CD8-positive, alpha-beta memory T cell (primary cell): ENCODE results near the gene MEMO1. TPM values are rescaled to one million over a fixed set of nuclear protein-coding genes. Genes with fewer than 3 reads are reported as not detected.
A peak's percentile ranks its signal among the peaks of the same experiment; 100 is the strongest.
"Not testable (repeated sequence)": the region's sequence is repeated elsewhere in the genome, so short reads cannot be mapped to it uniquely, and the experiment has no call there.

ENCODE experiments used
- CTCF ChIA-PET: fragments of 350-600 bp; sonication (Branson Sonifier 250); formaldehyde crosslinking; loops from one replicate; lab custom pipeline; 2021; ENCODE audit warnings: antibody characterized with exemption; lab: Charles Lee
- POLR2A ChIA-PET: fragments of 350-600 bp; sonication (Branson Sonifier 250); formaldehyde crosslinking; loops from one replicate; lab custom pipeline; 2021; ENCODE audit warnings: antibody characterized with exemption; lab: Charles Lee
- DNase-seq, 5 donors: peaks; one replicate each; pipeline versions ENCODE4 v3.0.0 to v3.0.0-alpha.2; 2020 to 2022; ENCODE audit warnings: mixed read lengths in 1 of 5
- H3K27ac ChIP-seq: one replicate; pipeline ENCODE4 v1.7.0; 2013; ENCODE audit warnings: low read depth, mild to moderate bottlenecking, low read length, moderate library complexity
- H3K27me3 ChIP-seq: 2 replicates; pipeline ENCODE4 v1.7.0; 2013; ENCODE audit warnings: low read length, mild to moderate bottlenecking; ENCODE audit not compliant: insufficient read depth, poor library complexity, severe bottlenecking
- H3K36me3 ChIP-seq: 2 replicates; pipeline ENCODE4 v1.7.0; 2013; ENCODE audit warnings: mild to moderate bottlenecking, low read length, moderate library complexity; ENCODE audit not compliant: insufficient read depth
- H3K4me1 ChIP-seq: 2 replicates; pipeline ENCODE4 v1.7.0; 2013; ENCODE audit warnings: mild to moderate bottlenecking, low read length, moderate library complexity; ENCODE audit not compliant: insufficient read depth
- H3K4me3 ChIP-seq: 2 replicates; pipeline ENCODE4 v1.7.0; 2013; ENCODE audit warnings: mild to moderate bottlenecking, low read length
- H3K9me3 ChIP-seq: 2 replicates; pipeline ENCODE4 v1.7.0; 2013; ENCODE audit warnings: mild to moderate bottlenecking, low read length
- H3K27ac Mint-ChIP-seq, 8 donors: one replicate each; pipeline ENCODE4 v1.8.0; 2020 to 2021; ENCODE audit warnings: mixed read lengths in 8 of 8, mild to moderate bottlenecking in 6 of 8, inconsistent platforms in 3 of 8, moderate library complexity in 3 of 8
- H3K27me3 Mint-ChIP-seq, 2 donors: one replicate each; pipeline ENCODE4 v1.8.0; 2020 to 2021; ENCODE audit warnings: mixed read lengths in 2 of 2, mild to moderate bottlenecking in 1 of 2, moderate library complexity in 1 of 2
- H3K36me3 Mint-ChIP-seq, 3 donors: one replicate each; pipeline ENCODE4 v1.8.0; 2020 to 2021; ENCODE audit warnings: mixed read lengths in 3 of 3, inconsistent platforms in 1 of 3, mild to moderate bottlenecking in 1 of 3
- H3K4me1 Mint-ChIP-seq, 3 donors: one replicate each; pipeline ENCODE4 v1.8.0; 2020 to 2021; ENCODE audit warnings: mixed read lengths in 3 of 3, inconsistent platforms in 1 of 3, mild to moderate bottlenecking in 1 of 3
- H3K4me3 Mint-ChIP-seq, 7 donors: one replicate each; pipeline ENCODE4 v1.8.0; 2020 to 2021; ENCODE audit warnings: mixed read lengths in 7 of 7, mild to moderate bottlenecking in 6 of 7, moderate library complexity in 4 of 7, inconsistent platforms in 2 of 7
- H3K9me3 Mint-ChIP-seq, 5 donors: one replicate each; pipeline ENCODE4 v1.8.0; 2020 to 2022; ENCODE audit warnings: mixed read lengths in 5 of 5, mild to moderate bottlenecking in 3 of 5, moderate library complexity in 2 of 5, inconsistent platforms in 1 of 5
- polyA plus RNA-seq: library from polyadenylated mRNA; unstranded; fragments of 300-500 nt; fragmentation: Illumina TruSeq; gene quantifications from one replicate; pipeline ENCODE4 v1.2.3, GENCODE V29; 2021
- total RNA-seq, 2 experiments: library from RNA; stranded (reverse); gene quantifications; one replicate each; pipeline ENCODE4 v1.2.3, GENCODE V29; 2021

Gene MEMO1
- total and polyA plus RNA-seq, 3 experiments from 2014 or later = 27.7 to 78.6 (median 73.8) TPM

DNA sequence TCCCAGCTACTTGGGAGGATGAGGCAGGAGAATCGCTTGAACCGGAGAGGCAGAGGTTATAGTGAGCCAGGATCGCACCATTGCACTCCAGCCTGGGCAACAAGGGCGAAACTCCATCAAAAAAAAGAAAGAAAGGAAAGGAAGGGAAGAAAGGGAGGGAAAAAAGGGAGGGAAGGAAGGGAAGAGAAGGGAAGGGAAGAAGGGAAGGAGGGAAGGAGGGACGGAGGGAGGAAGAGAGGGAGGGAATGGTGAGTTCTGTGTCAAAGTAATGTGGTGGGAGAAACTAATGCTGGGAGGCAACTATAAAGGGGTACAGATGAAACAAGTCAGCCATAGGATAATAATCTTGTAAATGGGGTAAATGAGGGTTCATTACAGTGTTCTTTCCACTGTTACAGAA is 45.7 kb downstream of the MEMO1 start:
- Histone ChIP-seq H3K27me3 (no peaks in the 10 kb centered on the region), H3K36me3 (no peaks in the 10 kb centered on the region), H3K27ac (no peak overlapping the region), H3K4me3 (no peak overlapping the region), H3K4me1 (peaks cover 10% of the 10 kb centered on the region), H3K9me3 (no peaks in the 10 kb centered on the region)
- Mint-ChIP-seq H3K9me3 (no peaks in the 10 kb centered on the region), H3K27ac (no peak overlapping the region), H3K4me3 (no peak overlapping the region), H3K4me1 (peaks cover 26 to 41% (median 41%) of the 10 kb centered on the region in 3 donors), H3K27me3 (no peaks in the 10 kb centered on the region), H3K36me3 (peaks cover 0 to 12% (median 6%) of the 10 kb centered on the region in 3 donors)
- CTCF ChIA-PET = no interaction called here
- DNase-seq = no peak
- POLR2A ChIA-PET = no interaction called here

DNA sequence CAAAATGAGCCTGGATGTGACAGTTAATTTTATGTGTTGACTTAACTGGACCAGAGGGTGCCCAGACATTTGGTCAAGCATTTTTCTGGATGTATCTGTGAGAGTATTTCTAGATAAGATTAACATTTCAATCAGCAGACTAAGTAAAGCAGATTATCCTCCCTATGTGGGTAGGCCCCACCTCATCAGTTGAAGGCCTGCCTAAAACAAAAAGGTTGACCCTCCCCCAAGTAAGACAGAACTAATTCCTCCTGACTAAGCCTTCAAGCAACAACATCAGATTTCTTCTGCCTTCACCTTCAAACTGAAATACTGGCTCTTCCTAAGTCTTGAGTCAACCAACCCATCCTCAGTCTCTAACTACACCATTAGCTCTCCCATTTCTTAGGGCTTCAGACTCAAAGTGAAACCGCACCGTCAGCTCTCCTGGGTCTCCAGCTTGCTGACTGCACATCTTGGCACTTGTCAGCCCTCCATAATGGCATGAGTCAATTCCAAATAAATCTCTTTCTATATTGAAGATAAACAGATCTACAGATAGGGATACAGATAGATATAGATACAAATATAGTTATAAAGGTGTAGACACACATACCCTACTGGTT is 47.9 kb downstream of the MEMO1 start:
- Mint-ChIP-seq H3K4me3 (no peak overlapping the region), H3K9me3 (no peaks in the 10 kb centered on the region), H3K36me3 (peaks cover 0 to 10% (median 6%) of the 10 kb centered on the region in 3 donors), H3K4me1 (peaks cover 44 to 61% (median 53%) of the 10 kb centered on the region in 3 donors), H3K27ac (peak overlapping the region in 2 of 8 donors; percentile 24 to 35), H3K27me3 (no peaks in the 10 kb centered on the region)
- Histone ChIP-seq H3K27ac (no peak overlapping the region), H3K27me3 (no peaks in the 10 kb centered on the region), H3K4me3 (no peak overlapping the region), H3K9me3 (no peaks in the 10 kb centered on the region), H3K4me1 (peaks cover 23% of the 10 kb centered on the region), H3K36me3 (no peaks in the 10 kb centered on the region)
- ChIA-PET POLR2A (interaction anchor here (0.6 kb wide), 1 partner anchor 51 kb away, joined by 3 read pairs; no protein-coding TSS in a partner anchor), CTCF (no interaction called here)
- DNase-seq = no peak

GRCh38 chr2:31958140-31958717 is 52.6 kb downstream of the MEMO1 start:
- Mint-ChIP-seq H3K4me1 (peaks cover 50 to 60% (median 54%) of the 10 kb centered on the region in 3 donors), H3K9me3 (no peaks in the 10 kb centered on the region), H3K36me3 (peaks cover 0 to 18% (median 5%) of the 10 kb centered on the region in 3 donors), H3K27ac (peak overlapping the region; percentile 12 to 83 (median 64)), H3K4me3 (peak overlapping the region in 5 of 7 donors; percentile 3 to 55 (median 42)), H3K27me3 (no peaks in the 10 kb centered on the region)
- ChIA-PET CTCF (no interaction called here), POLR2A (no interaction called here)
- no peak overlapping the region for H3K4me3 ChIP-seq
- no peaks in the 10 kb centered on the region for H3K27me3 ChIP-seq
- no peaks in the 10 kb centered on the region for H3K36me3 ChIP-seq
- DNase-seq = no peak
- H3K27ac ChIP-seq = no peak overlapping the region
- peaks cover 23% of the 10 kb centered on the region for H3K4me1 ChIP-seq
- no peaks in the 10 kb centered on the region for H3K9me3 ChIP-seq

DNA sequence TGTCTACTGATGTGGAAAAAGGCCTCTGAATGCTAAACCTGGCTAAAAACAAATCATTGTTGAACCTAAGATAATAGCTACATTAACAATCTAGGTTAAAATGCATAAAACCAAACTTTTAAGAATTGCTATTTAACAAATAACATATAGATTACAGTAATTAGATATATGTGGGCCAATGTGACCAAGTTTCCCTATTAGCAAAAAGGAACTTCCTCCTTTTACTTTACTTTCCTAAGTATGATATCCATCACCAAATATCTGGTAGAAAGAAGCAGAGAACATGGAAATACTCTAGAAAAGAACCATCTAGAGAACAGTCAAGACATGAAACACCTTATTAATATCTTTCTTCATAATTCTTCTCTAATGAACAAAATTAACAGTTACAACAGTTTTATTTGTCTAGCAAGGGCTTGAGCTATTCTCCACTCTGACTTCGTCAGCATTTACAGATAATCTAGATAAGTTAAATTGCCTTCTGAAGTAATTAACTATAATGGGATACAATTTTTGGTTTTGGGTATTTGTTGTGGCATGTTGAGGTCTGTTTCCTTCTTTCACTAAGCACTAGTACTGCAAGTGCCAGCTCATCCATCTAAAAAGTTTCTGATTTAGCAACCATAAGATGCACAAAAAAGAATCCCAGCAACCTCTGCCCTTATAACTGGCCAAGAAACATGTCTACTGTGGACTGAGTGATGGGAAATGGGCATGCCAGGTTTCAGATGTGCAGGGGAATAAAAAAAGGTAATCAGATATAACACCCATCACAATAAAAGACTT is 53.3 kb downstream of the MEMO1 start:
- H3K27me3 ChIP-seq = no peaks in the 10 kb centered on the region
- Mint-ChIP-seq H3K9me3 (no peaks in the 10 kb centered on the region), H3K4me3 (peak overlapping the region in 4 of 7 donors; percentile 27 to 55 (median 35)), H3K4me1 (peaks cover 44 to 54% (median 48%) of the 10 kb centered on the region in 3 donors), H3K36me3 (peaks cover 0 to 18% (median 0%) of the 10 kb centered on the region in 3 donors), H3K27ac (peak overlapping the region; percentile 16 to 83 (median 66)), H3K27me3 (no peaks in the 10 kb centered on the region)
- H3K9me3 ChIP-seq = no peaks in the 10 kb centered on the region
- POLR2A ChIA-PET = no interaction called here
- H3K4me3 ChIP-seq = no peak overlapping the region
- H3K27ac ChIP-seq = no peak overlapping the region
- H3K36me3 ChIP-seq = no peaks in the 10 kb centered on the region
- DNase-seq = no peak
- peaks cover 20% of the 10 kb centered on the region for H3K4me1 ChIP-seq
- CTCF ChIA-PET = no interaction called here

GRCh38 chr2:31956934-31957333 is 53.9 kb downstream of the MEMO1 start:
- H3K4me1 ChIP-seq = peaks cover 14% of the 10 kb centered on the region
- CTCF ChIA-PET, H3K4me3 ChIP-seq, POLR2A ChIA-PET, DNase-seq, H3K27me3 Mint-ChIP-seq, H3K27me3 ChIP-seq, H3K36me3 ChIP-seq, H3K27ac ChIP-seq, H3K9me3 ChIP-seq, H3K9me3 Mint-ChIP-seq: not testable (repeated sequence)
- Mint-ChIP-seq H3K4me1 (peaks cover 40 to 48% (median 46%) of the 10 kb centered on the region in 3 donors), H3K4me3 (peak overlapping the region in 4 of 7 donors; percentile 1 to 57 (median 7)), H3K27ac (peak overlapping the region in 4 of 8 donors; percentile 48 to 82 (median 56)), H3K36me3 (peaks cover 0 to 18% (median 0%) of the 10 kb centered on the region in 3 donors)

DNA sequence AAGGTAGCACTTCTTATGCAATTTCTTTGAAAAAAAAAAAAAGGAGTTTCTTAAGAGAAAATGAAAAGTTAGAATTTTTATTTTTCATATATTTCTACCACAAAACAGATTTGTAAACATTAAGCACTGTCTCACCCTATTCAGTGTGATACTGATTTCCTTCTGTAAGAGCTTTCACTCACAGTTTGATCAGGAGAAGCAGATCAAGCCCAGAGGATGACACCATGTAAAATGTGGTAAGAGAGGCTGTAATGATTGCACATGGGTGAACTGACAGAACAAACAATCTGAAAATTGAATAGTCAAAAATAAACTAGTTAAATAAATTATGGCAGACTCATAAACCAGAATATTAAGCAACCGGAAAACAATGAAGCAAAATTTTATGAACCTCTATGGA is 54.5 kb downstream of the MEMO1 start:
- H3K27ac ChIP-seq = no peak overlapping the region
- H3K4me3 Mint-ChIP-seq = peak overlapping the region in 2 of 7 donors; percentile 1 to 57
- H3K27ac Mint-ChIP-seq = peak overlapping the region in 3 of 8 donors; percentile 48 to 60 (median 56)
- POLR2A ChIA-PET = no interaction called here
- peaks cover 38 to 48% (median 46%) of the 10 kb centered on the region in 3 donors for H3K4me1 Mint-ChIP-seq
- H3K36me3 Mint-ChIP-seq = peaks cover 0 to 18% (median 0%) of the 10 kb centered on the region in 3 donors
- no peaks in the 10 kb centered on the region for H3K9me3 Mint-ChIP-seq
- peaks cover 13% of the 10 kb centered on the region for H3K4me1 ChIP-seq
- H3K4me3 ChIP-seq = no peak overlapping the region
- H3K27me3 Mint-ChIP-seq = no peaks in the 10 kb centered on the region
- H3K9me3 ChIP-seq = no peaks in the 10 kb centered on the region
- no peak for DNase-seq
- CTCF ChIA-PET = no interaction called here
- no peaks in the 10 kb centered on the region for H3K36me3 ChIP-seq
- no peaks in the 10 kb centered on the region for H3K27me3 ChIP-seq

GRCh38 chr2:31953095-31953494 is 57.7 kb downstream of the MEMO1 start:
- POLR2A ChIA-PET, H3K9me3 ChIP-seq, H3K27me3 ChIP-seq, DNase-seq, H3K27me3 Mint-ChIP-seq, H3K27ac ChIP-seq, H3K36me3 ChIP-seq, H3K9me3 Mint-ChIP-seq, H3K4me3 ChIP-seq, CTCF ChIA-PET, H3K4me3 Mint-ChIP-seq, H3K27ac Mint-ChIP-seq, H3K4me1 ChIP-seq: not testable (repeated sequence)
- peaks cover 0 to 22% (median 0%) of the 10 kb centered on the region in 3 donors for H3K36me3 Mint-ChIP-seq
- H3K4me1 Mint-ChIP-seq = peaks cover 32 to 43% (median 42%) of the 10 kb centered on the region in 3 donors
